AG09319 (cell line): ENCODE results near the gene KIAA1958.

ENCODE experiments used
- DNase-seq: peaks from one replicate; pipeline ENCODE4 v3.0.0-alpha.2; 2010; ENCODE audit warnings: low read depth; ENCODE audit errors: extremely low read depth
- TF ChIP-seq, protein P1 (sequence below): IDR thresholded peaks from 2 replicates; pipeline ENCODE4 v1.5.1; 2011; ENCODE audit warnings: low read depth, mild to moderate bottlenecking, inconsistent platforms, low read length, moderate library complexity

Gene KIAA1958

DNA sequence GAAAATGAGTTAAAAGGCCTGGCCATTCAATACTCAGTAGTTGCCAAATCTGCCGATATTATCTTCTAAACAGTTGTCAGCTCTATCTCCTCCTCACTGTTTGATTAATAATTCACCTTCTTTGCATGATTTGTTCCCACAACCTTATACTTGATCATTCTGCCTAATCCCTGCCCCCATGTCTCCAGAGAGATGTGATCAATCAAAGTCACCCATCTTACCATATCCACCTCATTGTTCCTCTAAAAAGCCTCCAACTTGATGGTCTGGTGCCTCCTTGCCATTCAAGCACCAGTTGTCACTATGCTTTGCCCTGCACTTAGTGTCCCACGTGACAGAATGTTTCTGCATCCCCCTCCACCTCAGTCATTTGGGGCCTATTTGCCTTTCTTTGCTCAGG is 41.3 kb downstream of the KIAA1958 start:
- no peak for DNase-seq
- TF ChIP-seq, protein P1, sequence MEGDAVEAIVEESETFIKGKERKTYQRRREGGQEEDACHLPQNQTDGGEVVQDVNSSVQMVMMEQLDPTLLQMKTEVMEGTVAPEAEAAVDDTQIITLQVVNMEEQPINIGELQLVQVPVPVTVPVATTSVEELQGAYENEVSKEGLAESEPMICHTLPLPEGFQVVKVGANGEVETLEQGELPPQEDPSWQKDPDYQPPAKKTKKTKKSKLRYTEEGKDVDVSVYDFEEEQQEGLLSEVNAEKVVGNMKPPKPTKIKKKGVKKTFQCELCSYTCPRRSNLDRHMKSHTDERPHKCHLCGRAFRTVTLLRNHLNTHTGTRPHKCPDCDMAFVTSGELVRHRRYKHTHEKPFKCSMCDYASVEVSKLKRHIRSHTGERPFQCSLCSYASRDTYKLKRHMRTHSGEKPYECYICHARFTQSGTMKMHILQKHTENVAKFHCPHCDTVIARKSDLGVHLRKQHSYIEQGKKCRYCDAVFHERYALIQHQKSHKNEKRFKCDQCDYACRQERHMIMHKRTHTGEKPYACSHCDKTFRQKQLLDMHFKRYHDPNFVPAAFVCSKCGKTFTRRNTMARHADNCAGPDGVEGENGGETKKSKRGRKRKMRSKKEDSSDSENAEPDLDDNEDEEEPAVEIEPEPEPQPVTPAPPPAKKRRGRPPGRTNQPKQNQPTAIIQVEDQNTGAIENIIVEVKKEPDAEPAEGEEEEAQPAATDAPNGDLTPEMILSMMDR, result no peak

DNA sequence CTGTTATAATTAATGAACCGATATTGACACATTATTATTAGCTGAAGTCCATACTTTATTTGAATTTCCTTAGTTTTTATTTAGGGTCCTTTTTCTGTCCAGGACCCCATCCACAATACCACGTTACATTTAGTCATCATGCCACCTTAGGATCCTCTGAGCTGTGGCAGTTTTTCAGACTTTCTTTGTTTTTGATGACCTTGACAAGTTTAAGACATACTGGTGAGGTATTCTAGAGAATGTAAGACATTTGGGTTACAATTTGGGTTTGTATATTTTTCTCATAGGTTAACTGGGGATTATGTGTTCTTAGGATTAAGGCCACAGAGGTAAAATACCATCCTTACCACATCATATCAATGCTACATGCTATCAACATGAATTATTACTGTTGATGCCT is 42.7 kb downstream of the KIAA1958 start:
- TF ChIP-seq, protein P1, result no peak
- no peak for DNase-seq

DNA sequence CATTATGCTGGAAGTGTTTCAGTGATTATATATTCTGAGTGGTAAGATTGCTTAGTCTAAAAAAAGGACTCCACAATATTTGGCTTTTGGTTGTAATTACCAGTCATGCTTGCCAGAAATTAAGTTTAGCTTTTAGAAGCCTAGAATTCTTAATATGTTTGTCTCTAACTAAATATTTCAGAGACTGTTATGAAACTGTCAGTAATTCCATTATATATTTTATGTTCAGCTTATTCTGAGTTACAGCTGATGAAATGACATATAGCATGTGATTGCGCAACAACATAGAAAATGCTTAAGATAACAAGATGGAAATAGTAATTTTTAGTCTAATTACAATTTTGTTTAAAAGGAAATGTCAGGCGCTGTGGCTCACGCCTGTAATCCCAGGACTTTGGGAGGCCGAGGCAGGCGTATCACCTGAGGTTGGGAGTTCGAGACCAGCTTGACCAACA is 44.2 kb downstream of the KIAA1958 start:
- TF ChIP-seq, protein P1, result no peak

DNA sequence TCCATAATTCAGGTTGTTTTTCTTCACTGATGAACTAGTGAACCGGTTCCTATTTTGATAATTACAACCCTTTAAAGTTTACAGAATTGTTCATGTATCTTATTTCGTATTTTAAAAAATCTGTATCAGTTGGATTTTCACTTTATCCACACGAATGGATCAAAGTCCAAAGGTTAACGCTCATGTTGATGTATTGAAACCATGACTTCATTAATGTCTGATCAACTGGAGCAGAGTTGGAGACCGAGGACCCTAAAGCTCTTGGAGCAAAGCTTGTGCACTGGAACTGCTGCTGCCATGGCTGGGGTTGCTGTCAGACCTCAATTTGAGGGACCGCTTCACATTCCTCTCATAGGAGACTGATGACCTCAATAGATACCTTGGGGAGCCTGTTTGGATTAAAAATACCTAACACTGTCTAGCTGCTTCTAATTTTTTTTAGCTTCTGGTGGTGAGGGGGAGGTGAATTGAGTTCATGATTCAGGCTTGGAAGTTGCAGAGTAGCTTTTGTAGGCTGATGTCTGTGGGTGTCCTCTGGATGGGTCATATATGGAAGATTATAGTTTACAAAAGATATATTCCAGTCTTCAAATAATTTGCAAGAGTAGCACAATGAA is 45.1 kb downstream of the KIAA1958 start:
- DNase-seq, result no peak
- TF ChIP-seq, protein P1, result no peak

More for the DNA sequence above, 44.2 kb downstream of the KIAA1958 start:
- no peak for DNase-seq

DNA sequence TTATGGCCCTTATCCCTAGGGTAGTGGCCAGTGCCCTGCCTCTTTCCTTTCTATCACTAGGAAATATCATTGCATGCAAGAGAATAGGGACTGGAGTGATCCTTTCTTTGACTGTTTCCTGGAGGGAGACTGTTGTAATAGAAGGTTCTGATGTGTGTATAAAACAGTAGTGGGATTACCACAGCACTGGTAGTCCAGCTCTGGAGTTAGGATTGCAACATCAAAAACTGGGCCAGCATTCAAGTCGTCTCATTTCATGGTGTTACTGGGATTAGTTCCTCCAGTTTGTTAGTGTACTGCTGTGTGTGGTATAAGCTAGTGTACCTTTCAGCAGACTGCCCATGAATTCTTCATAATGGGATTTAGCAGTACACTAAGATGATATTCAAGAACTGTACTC is 45.8 kb downstream of the KIAA1958 start:
- peak; percentile 47 for DNase-seq
- TF ChIP-seq, protein P1, result no peak

DNA sequence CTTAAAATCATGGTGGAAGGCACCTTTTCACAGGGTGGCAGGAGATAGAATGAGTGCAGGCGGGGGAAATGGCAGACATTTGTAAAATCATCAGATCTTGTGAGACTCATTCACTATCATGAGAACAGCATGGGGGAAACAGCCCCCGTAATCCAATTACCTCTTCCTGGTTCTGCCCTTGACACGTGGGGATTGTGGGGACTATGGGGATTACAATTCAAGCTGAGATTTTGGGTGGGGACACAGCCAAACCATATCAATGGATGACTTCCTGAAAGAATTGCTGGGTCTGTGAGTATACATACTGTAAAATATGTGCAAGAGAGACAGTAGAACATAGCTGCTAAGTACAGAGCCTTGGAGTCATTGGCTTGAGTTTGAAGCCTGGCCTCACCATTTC is 47.0 kb downstream of the KIAA1958 start:
- TF ChIP-seq, protein P1, result no peak
- no peak for DNase-seq

GRCh38 chr9:112535301-112535700 is 48.7 kb downstream of the KIAA1958 start:
- peak; percentile 28 for DNase-seq
- TF ChIP-seq, protein P1, result no peak
